B cell (primary cell): ENCODE data around the gene ACTR2. TPM values are rescaled to one million over a fixed set of nuclear protein-coding genes. Genes with fewer than 3 reads are reported as not detected.
A peak's percentile ranks its signal among the peaks of the same experiment; 100 is the strongest.

Experiments
- ATAC-seq: fragments of 200-7000 bp; cut with Tn5 transposase; one replicate; pipeline ENCODE4 v1.10.0; 2021; ENCODE audit warnings: low read depth, mild to moderate bottlenecking, moderate number of reproducible peaks, moderate library complexity
- CTCF ChIA-PET: fragments of 350-600 bp; sonication (Branson Sonifier 250); formaldehyde crosslinking; loops from one replicate; lab custom pipeline; 2021; ENCODE audit warnings: antibody characterized with exemption, inconsistent platforms; lab: Charles Lee
- POLR2A ChIA-PET: fragments of 350-600 bp; sonication (Branson Sonifier 250); formaldehyde crosslinking; loops from one replicate; lab custom pipeline; 2021; ENCODE audit warnings: antibody characterized with exemption; lab: Charles Lee
- DNase-seq: peaks from one replicate; pipeline ENCODE4 v3.0.0; 2013
- H2AFZ ChIP-seq: 2 replicates; pipeline ENCODE4 v1.6.1; 2012; ENCODE audit warnings: mild to moderate bottlenecking, low read depth, low read length; ENCODE audit not compliant: insufficient read depth, poor library complexity, severe bottlenecking
- H3K27ac ChIP-seq, 2 donors: 1 replicate in 1 of 2; 2 replicates in 1 of 2; pipeline ENCODE4 v1.5.1; 2012 to 2013; ENCODE audit warnings: low read length in 2 of 2, mild to moderate bottlenecking in 2 of 2, moderate library complexity in 1 of 2
- H3K27me3 ChIP-seq, 4 experiments: fragments of 200-600 bp in 1 of 4; sonication (generic) in 1 of 4; replicated peaks in 1 of 4; 1 replicate in 2 of 4; 2 replicates in 2 of 4; pipeline versions ENCODE4 v1.6.1 to v1.7.0; 2013 to 2016; ENCODE audit warnings: low read length in 3 of 4, mild to moderate bottlenecking in 2 of 4, mixed read lengths in 1 of 4, moderate library complexity in 1 of 4; ENCODE audit not compliant: insufficient read depth in 4 of 4, control insufficient read depth in 3 of 4; ENCODE audit errors: control extremely low read depth in 1 of 4
- H3K36me3 ChIP-seq, 2 experiments: replicated peaks in 1 of 2; 1 replicate in 1 of 2; 2 replicates in 1 of 2; pipeline versions ENCODE4 v1.6.1 to v1.7.1; 2013; ENCODE audit warnings: low read length in 1 of 2; ENCODE audit not compliant: insufficient read depth in 2 of 2, control insufficient read depth in 1 of 2; ENCODE audit errors: control extremely low read depth in 1 of 2, extremely low read depth in 1 of 2
- H3K4me1 ChIP-seq, 2 donors: fragments of 200-600 bp in 1 of 2; sonication (generic) in 1 of 2; 1 replicate in 1 of 2; 2 replicates in 1 of 2; pipeline versions ENCODE4 v1.5.1 to v1.6.1; 2013 to 2017; ENCODE audit warnings: low read length in 2 of 2; ENCODE audit not compliant: control insufficient read depth in 2 of 2, insufficient read depth in 2 of 2
- H3K4me2 ChIP-seq: replicated peaks from 2 replicates; pipeline ENCODE3; 2012; ENCODE audit warnings: mild to moderate bottlenecking, low read depth, low read length; ENCODE audit not compliant: poor library complexity, severe bottlenecking
- H3K4me3 ChIP-seq, 5 experiments: fragments of 200-600 bp in 1 of 5; sonication (generic) in 1 of 5; 1 replicate in 3 of 5; 2 replicates in 2 of 5; pipeline versions ENCODE4 v1.5.1 to v1.7.0; 2011 to 2016; ENCODE audit warnings: low read length in 4 of 5, mild to moderate bottlenecking in 4 of 5, low read depth in 2 of 5, control low read depth in 1 of 5, moderate library complexity in 1 of 5; ENCODE audit not compliant: insufficient read depth in 1 of 5; ENCODE audit errors: control extremely low read depth in 1 of 5, extremely low read depth in 1 of 5
- H3K79me2 ChIP-seq: fragments of 200-600 bp; sonication (generic); one replicate; pipeline ENCODE4 v1.6.0; 2016; ENCODE audit warnings: low read length; ENCODE audit not compliant: control insufficient read depth, insufficient read depth
- H3K9ac ChIP-seq: fragments of 200-600 bp; sonication (generic); 2 replicates; pipeline ENCODE4 v1.6.1; 2017; ENCODE audit warnings: mild to moderate bottlenecking, low read length, moderate library complexity
- H3K9me3 ChIP-seq, 3 donors: one replicate each; pipeline versions ENCODE4 v1.6.1 to v1.7.1; 2013; ENCODE audit warnings: low read length in 2 of 3; ENCODE audit not compliant: control insufficient read depth in 2 of 3, insufficient read depth in 1 of 3; ENCODE audit errors: control extremely low read depth in 1 of 3
- H4K20me1 ChIP-seq: 2 replicates; pipeline ENCODE4 v1.6.0; 2012; ENCODE audit warnings: mild to moderate bottlenecking, low read length; ENCODE audit not compliant: insufficient read depth, control insufficient read depth, poor library complexity, severe bottlenecking
- H3K27ac Mint-ChIP-seq: one replicate; pipeline ENCODE4 v1.8.0; 2021; ENCODE audit warnings: mixed read lengths
- H3K27me3 Mint-ChIP-seq: one replicate; pipeline ENCODE4 v1.8.0; 2021; ENCODE audit warnings: mixed read lengths
- H3K4me1 Mint-ChIP-seq: one replicate; pipeline ENCODE4 v1.8.0; 2021; ENCODE audit warnings: mixed read lengths
- H3K4me3 Mint-ChIP-seq: one replicate; pipeline ENCODE4 v1.8.0; 2021; ENCODE audit warnings: mixed read lengths
- H3K9me3 Mint-ChIP-seq: one replicate; pipeline ENCODE4 v1.8.0; 2022; ENCODE audit warnings: mixed read lengths; ENCODE audit not compliant: insufficient read depth
- CTCF ChIP-seq: fragments of 200-600 bp; IDR thresholded peaks from one replicate; pipeline ENCODE4 v1.8.0; 2022; ENCODE audit warnings: antibody characterized with exemption, mild to moderate bottlenecking
- EZH2 ChIP-seq: IDR thresholded peaks from 2 replicates; pipeline ENCODE4 v1.6.1; 2012; ENCODE audit warnings: borderline replicate concordance, low read depth, mild to moderate bottlenecking, moderate library complexity, low read length; ENCODE audit not compliant: insufficient read depth, poor library complexity, severe bottlenecking
- WGBS: methylation state at CpG from one replicate; pipeline ENCODE4 v1.1.5; 2013; ENCODE audit warnings: missing lambda C conversion rate; ENCODE audit not compliant: insufficient coverage; 5-methylcytosine and 5-hydroxymethylcytosine counted together
- intact Hi-C: fragments of 100-400 bp; cut with micrococcal nuclease; formaldehyde crosslinking; loops from one replicate; pipeline ENCODE4 v1.10.0; 2022
- polyA minus RNA-seq: library from RNA; depleted of rRNA, polyadenylated mRNA; stranded (reverse); fragments of >200 nt; gene quantifications from 2 replicates; pipeline ENCODE4 v1.2.3, GENCODE V29; 2012
- polyA plus RNA-seq: library from polyadenylated mRNA; depleted of rRNA; stranded (reverse); fragments of >200 nt; gene quantifications from 2 replicates; pipeline ENCODE4 v1.2.3, GENCODE V29; 2012
- total RNA-seq, 2 donors: library from RNA; stranded (reverse); fragments of 120-200 nt in 1 of 2; gene quantifications; 1 replicate in 1 of 2; 2 replicates in 1 of 2; pipeline versions ENCODE4 v1.2.3 to v1.2.4, GENCODE V29; 2013 to 2022

The ACTR2 gene
- total RNA-seq (270 and 284 TPM in 2 replicates), polyA plus RNA-seq (41.8 and 53.4 TPM in 2 replicates), polyA minus RNA-seq (38.8 and 66.3 TPM in 2 replicates)
- total RNA-seq (2013) = 146 TPM

DNA sequence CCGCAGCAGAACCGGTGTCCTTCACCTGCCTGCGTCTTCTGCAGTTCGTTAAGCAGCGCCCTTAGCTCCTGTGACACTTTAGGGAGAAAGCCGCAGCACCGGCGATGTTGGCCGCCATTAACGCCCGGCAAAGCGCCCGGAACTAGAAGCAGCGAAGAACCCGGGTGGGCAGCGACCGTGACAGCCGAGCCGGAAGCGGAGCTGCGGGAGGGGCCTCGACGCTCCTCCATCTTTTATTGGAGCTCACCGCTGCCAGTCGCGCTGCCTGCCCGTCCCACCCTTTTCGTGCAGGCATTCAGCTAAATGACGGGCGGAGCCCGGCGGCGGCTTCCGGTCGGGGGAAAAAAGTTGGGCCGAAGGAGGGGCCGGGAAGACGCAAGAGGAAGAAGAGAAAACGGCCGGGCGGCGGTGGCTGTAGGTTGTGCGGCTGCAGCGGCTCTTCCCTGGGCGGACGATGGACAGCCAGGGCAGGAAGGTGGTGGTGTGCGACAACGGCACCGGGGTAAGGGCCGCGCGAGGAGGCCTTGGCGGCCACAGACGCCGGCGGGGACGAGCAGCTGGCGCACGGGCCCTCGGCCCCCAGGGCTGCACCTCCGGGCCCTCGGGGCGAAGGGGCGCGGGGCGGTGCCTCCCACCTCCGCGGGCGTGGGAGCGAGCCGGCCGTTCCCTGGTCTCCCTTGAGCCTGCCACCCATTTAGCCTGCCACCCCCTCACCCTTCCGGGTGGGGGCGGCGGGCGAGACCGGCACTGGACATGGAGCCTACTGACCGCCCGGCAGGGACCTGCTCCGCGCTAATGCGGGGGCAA, at the start of gene ACTR2:
Gene ACTR2, plus strand, starts transcription at position 376 of the 807 bp plus-strand sequence. Its CDS starts 79 bp downstream, at position 455.
- ChIA-PET POLR2A (interaction anchor here (0.6 to 1.8 kb wide), 9 partner anchors 19 to 583 kb away, joined by 3 to 15 read pairs (median 4); partner anchors contain the start of genes CEP68 and RAB1A), CTCF (interaction anchor here (0.6 to 1.3 kb wide), 4 partner anchors 13 to 172 kb away, joined by 3 to 9 read pairs (median 5); partner anchors contain the start of genes CEP68 and RAB1A)
- intact Hi-C loops = loop anchor here (1.0 to 5.0 kb wide), 5 partner anchors 97 to 1385 kb away; partner anchors contain the start of genes CEP68, RAB1A and UGP2
- ATAC-seq (peak; percentile 90), DNase-seq (peak; percentile 97)
- peaks cover 39 to 44% of the 10 kb centered on the region in 2 donors for H3K4me1 ChIP-seq
- Mint-ChIP-seq H3K4me1 (peaks cover 38% of the 10 kb centered on the region), H3K4me3 (peak within 1 kb of the TSS; percentile 93), H3K9me3 (no peaks in the 10 kb centered on the region), H3K27me3 (no peaks in the 10 kb centered on the region), H3K27ac (peak within 1 kb of the TSS; percentile 100)
- peaks cover 29% of the 10 kb centered on the region for H4K20me1 ChIP-seq
- H3K27me3 ChIP-seq = no peaks in the 10 kb centered on the region
- TF ChIP-seq EZH2 = no peak
- TF ChIP-seq CTCF = no peak
- peak within 1 kb of the TSS; percentile 73 for H3K4me2 ChIP-seq
- H3K36me3 ChIP-seq = peaks cover 6 to 11% of the 10 kb centered on the region in 2 experiments
- under 1% methylated on average over 82 of the region's 82 CpGs for WGBS
- peak within 1 kb of the TSS; percentile 99 for H3K9ac ChIP-seq
- H3K79me2 ChIP-seq = peaks cover 60% of the 10 kb centered on the region
- no peaks in the 10 kb centered on the region for H3K9me3 ChIP-seq
- peak within 1 kb of the TSS; percentile 86 to 100 (median 98) for H3K4me3 ChIP-seq
- peak within 1 kb of the TSS; percentile 90 for H2AFZ ChIP-seq
- H3K27ac ChIP-seq = peak within 1 kb of the TSS; percentile 97
